Keratinocyte (primary cell): ENCODE measurements around the gene BAG1. TPM values are rescaled to one million over a fixed set of nuclear protein-coding genes. Genes with fewer than 3 reads are reported as not detected.

Experiments
- DNase-seq: peaks from one replicate; pipeline ENCODE4 v3.0.0-alpha.2; 2011; ENCODE audit warnings: low read depth, missing footprints, low spot score
- FAIRE-seq: peaks from 2 replicates; lab custom pipeline; 2011; peaks lifted over from hg19 to GRCh38; lab: Jason Lieb, UNC
- H2AFZ ChIP-seq: 2 replicates; pipeline ENCODE4 v1.6.0; 2012; ENCODE audit warnings: low read length, control low read depth, inconsistent platforms; ENCODE audit not compliant: control insufficient read depth
- H3K27ac ChIP-seq: 2 replicates; pipeline ENCODE4 v1.5.1; 2011; ENCODE audit warnings: low read length; ENCODE audit not compliant: control insufficient read depth, insufficient read depth
- H3K27me3 ChIP-seq: 3 replicates; pipeline ENCODE4 v1.6.0; 2011; ENCODE audit warnings: low read length; ENCODE audit not compliant: control insufficient read depth, insufficient read depth; ENCODE audit errors: extremely low read depth
- H3K36me3 ChIP-seq, 2 experiments: 2 replicates in 1 of 2; 3 replicates in 1 of 2; pipeline ENCODE4 v1.5.1; 2011; ENCODE audit warnings: low read length in 2 of 2, mild to moderate bottlenecking in 1 of 2; ENCODE audit not compliant: control insufficient read depth in 2 of 2, insufficient read depth in 2 of 2; ENCODE audit errors: extremely low read depth in 1 of 2
- H3K4me1 ChIP-seq: 3 replicates; pipeline ENCODE4 v1.5.1; 2011; ENCODE audit warnings: low read length; ENCODE audit not compliant: control insufficient read depth, insufficient read depth; ENCODE audit errors: extremely low read depth
- H3K4me2 ChIP-seq: 3 replicates; pipeline ENCODE4 v1.6.0; 2011; ENCODE audit warnings: low read depth, low read length; ENCODE audit not compliant: control insufficient read depth, insufficient read depth; ENCODE audit errors: extremely low read depth
- H3K4me3 ChIP-seq, 3 experiments: fragments of 200-600 bp in 1 of 3; sonication (generic) in 1 of 3; 2 replicates in 2 of 3; 3 replicates in 1 of 3; pipeline ENCODE4 v1.5.1; 2011 to 2016; ENCODE audit warnings: low read length in 3 of 3, mild to moderate bottlenecking in 3 of 3, control low read depth in 2 of 3, inconsistent platforms in 1 of 3, low read depth in 1 of 3, mixed read lengths in 1 of 3, mixed run types in 1 of 3, moderate library complexity in 1 of 3; ENCODE audit not compliant: control insufficient read depth in 2 of 3, insufficient read depth in 2 of 3; ENCODE audit errors: extremely low read depth in 1 of 3
- H3K79me2 ChIP-seq: 2 replicates; pipeline ENCODE4 v1.6.0; 2012; ENCODE audit warnings: low read length; ENCODE audit not compliant: control insufficient read depth, insufficient read depth
- H3K9ac ChIP-seq: 3 replicates; pipeline ENCODE4 v1.6.0; 2011; ENCODE audit warnings: low read length; ENCODE audit not compliant: control insufficient read depth, insufficient read depth; ENCODE audit errors: extremely low read depth
- H3K9me1 ChIP-seq: 3 replicates; pipeline ENCODE4 v1.6.0; 2011; ENCODE audit warnings: low read length; ENCODE audit not compliant: control insufficient read depth, insufficient read depth; ENCODE audit errors: extremely low read depth
- H3K9me3 ChIP-seq: 2 replicates; pipeline ENCODE4 v1.5.1; 2012; ENCODE audit warnings: low read depth, low read length; ENCODE audit not compliant: control insufficient read depth
- H4K20me1 ChIP-seq: 3 replicates; pipeline ENCODE4 v1.6.0; 2011; ENCODE audit warnings: low read length; ENCODE audit not compliant: control insufficient read depth, insufficient read depth; ENCODE audit errors: extremely low read depth
- EZH2 ChIP-seq: IDR thresholded peaks from one replicate; pipeline ENCODE4 v1.6.1; 2012; ENCODE audit warnings: inconsistent platforms, mild to moderate bottlenecking, low read length, moderate library complexity
- dilution Hi-C: fragments of 300-500 bp; cut with MboI; formaldehyde crosslinking; loops from one replicate; pipeline ENCODE4 v1.7.0; 2020; ENCODE audit warnings: low sequenced_read_pairs; ENCODE audit not compliant: extremely low pct_ligation_motif_present
- polyA plus RNA-seq, 5 experiments: library from polyadenylated mRNA; depleted of rRNA in 3 of 5; stranded (reverse) in 3 of 5; stranded (forward) in 1 of 5; unstranded in 1 of 5; fragments of >200 nt; gene quantifications; 1 replicate in 1 of 5; 2 replicates in 3 of 5; 3 replicates in 1 of 5; pipeline versions ENCODE4 v1.2.1 to v1.2.3, GENCODE V29; 2011 to 2012; ENCODE audit warnings: missing spikeins in 2 of 5, low read depth in 1 of 5, low replicate concordance in 1 of 5
- TF ChIP-seq, protein P1 (sequence below), 3 experiments: IDR thresholded peaks in 1 of 3; conservative IDR thresholded peaks in 1 of 3; optimal IDR thresholded peaks in 1 of 3; 2 replicates in 2 of 3; 3 replicates in 1 of 3; pipeline versions ENCODE3 to v1.5.1; 2011; ENCODE audit warnings: low read length in 3 of 3, mild to moderate bottlenecking in 3 of 3, moderate library complexity in 2 of 3, control low read depth in 1 of 3, inconsistent platforms in 1 of 3; ENCODE audit not compliant: insufficient read depth in 2 of 3; ENCODE audit errors: extremely low read depth in 1 of 3

BAG1 gene
- polyA plus RNA-seq, 1 donor (not counting 4 experiments of a cell fraction or from before 2014, with no cell fraction given) = 30.1 TPM

- Histone ChIP-seq H3K27ac (no peak overlapping the region), H3K4me3 (no peak overlapping the region), H3K9ac (no peak overlapping the region), H3K27me3 (no peaks in the 10 kb centered on the region), H3K9me3 (no peaks in the 10 kb centered on the region), H3K4me2 (no peak overlapping the region), H3K79me2 (no peaks in the 10 kb centered on the region), H4K20me1 (no peaks in the 10 kb centered on the region), H3K4me1 (no peaks in the 10 kb centered on the region), H3K36me3 (peaks cover under 1 to 2% of the 10 kb centered on the region in 2 experiments), H3K9me1 (no peaks in the 10 kb centered on the region), H2AFZ (no peak overlapping the region)
- FAIRE-seq (no peak), DNase-seq (no peak)
- dilution Hi-C loops = no loop called here
- TF ChIP-seq, protein P1, sequence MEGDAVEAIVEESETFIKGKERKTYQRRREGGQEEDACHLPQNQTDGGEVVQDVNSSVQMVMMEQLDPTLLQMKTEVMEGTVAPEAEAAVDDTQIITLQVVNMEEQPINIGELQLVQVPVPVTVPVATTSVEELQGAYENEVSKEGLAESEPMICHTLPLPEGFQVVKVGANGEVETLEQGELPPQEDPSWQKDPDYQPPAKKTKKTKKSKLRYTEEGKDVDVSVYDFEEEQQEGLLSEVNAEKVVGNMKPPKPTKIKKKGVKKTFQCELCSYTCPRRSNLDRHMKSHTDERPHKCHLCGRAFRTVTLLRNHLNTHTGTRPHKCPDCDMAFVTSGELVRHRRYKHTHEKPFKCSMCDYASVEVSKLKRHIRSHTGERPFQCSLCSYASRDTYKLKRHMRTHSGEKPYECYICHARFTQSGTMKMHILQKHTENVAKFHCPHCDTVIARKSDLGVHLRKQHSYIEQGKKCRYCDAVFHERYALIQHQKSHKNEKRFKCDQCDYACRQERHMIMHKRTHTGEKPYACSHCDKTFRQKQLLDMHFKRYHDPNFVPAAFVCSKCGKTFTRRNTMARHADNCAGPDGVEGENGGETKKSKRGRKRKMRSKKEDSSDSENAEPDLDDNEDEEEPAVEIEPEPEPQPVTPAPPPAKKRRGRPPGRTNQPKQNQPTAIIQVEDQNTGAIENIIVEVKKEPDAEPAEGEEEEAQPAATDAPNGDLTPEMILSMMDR (optimal IDR thresholded peaks at IDR 0.05 in 1 of 3, IDR thresholded peaks at IDR 0.05 in 1 of 3, conservative IDR thresholded peaks at IDR 0.05 in 1 of 3; ENCODE audit: extremely low read depth in 1 of 3, insufficient read depth in 2 of 3, low read length in 3 of 3) = no peak
- no peak for TF ChIP-seq EZH2
These were observed 20.2 kb downstream of the BAG1 start for GRCh38 chr9:33244137-33244784.

GRCh38 chr9:33242609-33243134 lies 21.8 kb downstream of the BAG1 start:
- DNase-seq (no peak), FAIRE-seq (no peak)
- H3K27me3 ChIP-seq = no peaks in the 10 kb centered on the region
- H3K4me3 ChIP-seq = no peak overlapping the region
- no peak overlapping the region for H3K4me2 ChIP-seq
- H3K9me1 ChIP-seq = no peaks in the 10 kb centered on the region
- no peaks in the 10 kb centered on the region for H3K79me2 ChIP-seq
- H4K20me1 ChIP-seq = no peaks in the 10 kb centered on the region
- no peaks in the 10 kb centered on the region for H3K4me1 ChIP-seq
- no peak overlapping the region for H3K9ac ChIP-seq
- no peaks in the 10 kb centered on the region for H3K9me3 ChIP-seq
- H3K27ac ChIP-seq = no peak overlapping the region
- dilution Hi-C loops = no loop called here
- no peak for TF ChIP-seq EZH2
- TF ChIP-seq, protein P1 (optimal IDR thresholded peaks at IDR 0.05 in 1 of 3, IDR thresholded peaks at IDR 0.05 in 1 of 3, conservative IDR thresholded peaks at IDR 0.05 in 1 of 3; ENCODE audit: extremely low read depth in 1 of 3, insufficient read depth in 2 of 3, low read length in 3 of 3) = no peak
- no peaks in the 10 kb centered on the region for H3K36me3 ChIP-seq
- H2AFZ ChIP-seq = no peak overlapping the region
